Measurements from ENCODE around the gene FBXL17. TPM values are rescaled to one million over a fixed set of nuclear protein-coding genes. Genes with fewer than 3 reads are reported as not detected.
"Not testable (repeated sequence)": the region's sequence is repeated elsewhere in the genome, so short reads cannot be mapped to it uniquely, and the experiment has no call there.

FBXL17 gene
- total and polyA plus RNA-seq, 4 donors = 2.1 to 14.1 (median 6.3) TPM

DNA sequence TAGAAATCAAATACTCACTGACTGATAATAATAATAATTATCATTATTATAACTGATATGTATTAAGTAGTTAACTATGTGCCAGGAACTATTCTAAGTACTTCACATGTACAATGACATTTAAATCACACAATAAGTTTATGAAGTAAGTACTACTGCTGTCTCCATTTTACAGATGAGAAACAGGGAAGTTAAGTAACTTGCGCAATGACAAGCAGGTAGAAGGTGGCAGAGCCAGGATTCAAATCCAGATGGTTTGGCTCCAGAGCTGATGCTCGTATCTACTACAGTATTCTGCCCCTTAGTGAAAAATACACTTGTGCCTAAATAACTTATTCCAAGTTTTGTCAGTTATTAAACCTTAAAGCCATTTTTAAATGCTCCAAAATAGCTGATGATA lies 217.3 kb downstream of the FBXL17 start:
- 95% methylated on average over 2 of the region's 2 CpGs for WGBS
- TF ChIP-seq, protein P1, sequence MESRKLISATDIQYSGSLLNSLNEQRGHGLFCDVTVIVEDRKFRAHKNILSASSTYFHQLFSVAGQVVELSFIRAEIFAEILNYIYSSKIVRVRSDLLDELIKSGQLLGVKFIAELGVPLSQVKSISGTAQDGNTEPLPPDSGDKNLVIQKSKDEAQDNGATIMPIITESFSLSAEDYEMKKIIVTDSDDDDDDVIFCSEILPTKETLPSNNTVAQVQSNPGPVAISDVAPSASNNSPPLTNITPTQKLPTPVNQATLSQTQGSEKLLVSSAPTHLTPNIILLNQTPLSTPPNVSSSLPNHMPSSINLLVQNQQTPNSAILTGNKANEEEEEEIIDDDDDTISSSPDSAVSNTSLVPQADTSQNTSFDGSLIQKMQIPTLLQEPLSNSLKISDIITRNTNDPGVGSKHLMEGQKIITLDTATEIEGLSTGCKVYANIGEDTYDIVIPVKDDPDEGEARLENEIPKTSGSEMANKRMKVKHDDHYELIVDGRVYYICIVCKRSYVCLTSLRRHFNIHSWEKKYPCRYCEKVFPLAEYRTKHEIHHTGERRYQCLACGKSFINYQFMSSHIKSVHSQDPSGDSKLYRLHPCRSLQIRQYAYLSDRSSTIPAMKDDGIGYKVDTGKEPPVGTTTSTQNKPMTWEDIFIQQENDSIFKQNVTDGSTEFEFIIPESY (IDR thresholded peaks at IDR 0.05) = no peak
- TF ChIP-seq TAF1 (conservative IDR thresholded peaks at IDR 0.05) (no peak), RAD21 (IDR thresholded peaks at IDR 0.05) (no peak), HNF4A (conservative IDR thresholded peaks at IDR 0.05) (no peak), RXRA (IDR thresholded peaks at IDR 0.05) (no peak), FOXA1 (IDR thresholded peaks at IDR 0.05) (no peak), JUND (IDR thresholded peaks at IDR 0.05) (no peak), NR2F2 (IDR thresholded peaks at IDR 0.05) (no peak), FOXA2 (IDR thresholded peaks at IDR 0.05) (no peak), HNF4G (IDR thresholded peaks at IDR 0.05) (no peak), YY1 (IDR thresholded peaks at IDR 0.05) (no peak), EGR1 (IDR thresholded peaks at IDR 0.05; ENCODE audit: low read depth in 2 of 2) (no peak), GABPA (IDR thresholded peaks at IDR 0.05 in 1 of 2, conservative IDR thresholded peaks at IDR 0.05 in 1 of 2) (no peak), SP1 (IDR thresholded peaks at IDR 0.05) (no peak)
- TF ChIP-seq, protein P2, sequence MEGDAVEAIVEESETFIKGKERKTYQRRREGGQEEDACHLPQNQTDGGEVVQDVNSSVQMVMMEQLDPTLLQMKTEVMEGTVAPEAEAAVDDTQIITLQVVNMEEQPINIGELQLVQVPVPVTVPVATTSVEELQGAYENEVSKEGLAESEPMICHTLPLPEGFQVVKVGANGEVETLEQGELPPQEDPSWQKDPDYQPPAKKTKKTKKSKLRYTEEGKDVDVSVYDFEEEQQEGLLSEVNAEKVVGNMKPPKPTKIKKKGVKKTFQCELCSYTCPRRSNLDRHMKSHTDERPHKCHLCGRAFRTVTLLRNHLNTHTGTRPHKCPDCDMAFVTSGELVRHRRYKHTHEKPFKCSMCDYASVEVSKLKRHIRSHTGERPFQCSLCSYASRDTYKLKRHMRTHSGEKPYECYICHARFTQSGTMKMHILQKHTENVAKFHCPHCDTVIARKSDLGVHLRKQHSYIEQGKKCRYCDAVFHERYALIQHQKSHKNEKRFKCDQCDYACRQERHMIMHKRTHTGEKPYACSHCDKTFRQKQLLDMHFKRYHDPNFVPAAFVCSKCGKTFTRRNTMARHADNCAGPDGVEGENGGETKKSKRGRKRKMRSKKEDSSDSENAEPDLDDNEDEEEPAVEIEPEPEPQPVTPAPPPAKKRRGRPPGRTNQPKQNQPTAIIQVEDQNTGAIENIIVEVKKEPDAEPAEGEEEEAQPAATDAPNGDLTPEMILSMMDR (IDR thresholded peaks at IDR 0.05; ENCODE audit: low read depth, low read length, missing input control) = no peak
- TF ChIP-seq, protein P3, sequence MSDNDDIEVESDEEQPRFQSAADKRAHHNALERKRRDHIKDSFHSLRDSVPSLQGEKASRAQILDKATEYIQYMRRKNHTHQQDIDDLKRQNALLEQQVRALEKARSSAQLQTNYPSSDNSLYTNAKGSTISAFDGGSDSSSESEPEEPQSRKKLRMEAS (IDR thresholded peaks at IDR 0.05) = no peak

DNA sequence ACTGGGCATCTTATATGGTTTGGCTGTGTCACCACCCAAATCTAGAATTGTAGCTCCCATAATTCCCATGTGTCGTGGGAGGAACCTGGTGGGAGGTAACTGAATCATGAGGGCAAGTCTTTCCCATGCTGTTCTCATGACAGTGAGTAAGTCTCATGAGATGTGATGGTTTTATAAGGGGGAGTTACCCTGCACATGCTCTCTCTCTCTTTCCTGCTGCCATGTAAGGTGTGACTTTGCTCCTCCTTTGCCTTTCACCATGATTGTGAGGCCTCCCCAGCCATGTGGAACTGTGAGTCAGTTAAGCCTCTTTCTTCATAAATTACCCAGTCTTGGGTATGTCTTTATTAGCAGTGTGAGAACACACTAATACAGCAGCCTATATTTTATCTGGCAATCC lies 229.0 kb downstream of the FBXL17 start:
- DNase-seq (ENCODE audit: low spot score); H3K4me1 ChIP-seq (ENCODE audit: control insufficient read depth in 4 of 4, insufficient read depth in 4 of 4, low read length in 3 of 4); H3K9ac ChIP-seq (ENCODE audit: low read depth in 1 of 2, low read length in 2 of 2); H3K27me3 ChIP-seq (ENCODE audit: control insufficient read depth in 4 of 4, insufficient read depth in 4 of 4, low read length in 3 of 4); H3K9me3 ChIP-seq (ENCODE audit: control insufficient read depth in 4 of 4, low read length in 3 of 4); H3K36me3 ChIP-seq (ENCODE audit: control insufficient read depth in 4 of 4, insufficient read depth in 3 of 4, low read depth in 1 of 4, low read length in 3 of 4); H3K4me3 ChIP-seq (ENCODE audit: low read depth in 1 of 3, low read length in 3 of 3); H3K27ac ChIP-seq (ENCODE audit: low read depth in 1 of 2, low read length in 2 of 2): not testable (repeated sequence)
- WGBS = 96% methylated on average over 1 of the region's 1 CpG

More for the DNA sequence above, 217.3 kb downstream of the FBXL17 start:
- Histone ChIP-seq H3K4me3 (ENCODE audit: low read depth in 1 of 3, low read length in 3 of 3) (no peak overlapping the region), H3K27me3 (ENCODE audit: control insufficient read depth in 4 of 4, insufficient read depth in 4 of 4, low read length in 3 of 4) (no peaks in the 10 kb centered on the region), H3K9ac (ENCODE audit: low read depth in 1 of 2, low read length in 2 of 2) (no peak overlapping the region), H3K36me3 (ENCODE audit: control insufficient read depth in 4 of 4, insufficient read depth in 3 of 4, low read depth in 1 of 4, low read length in 3 of 4) (no peaks in the 10 kb centered on the region), H3K9me3 (ENCODE audit: control insufficient read depth in 4 of 4, low read length in 3 of 4) (no peaks in the 10 kb centered on the region), H3K4me1 (ENCODE audit: control insufficient read depth in 4 of 4, insufficient read depth in 4 of 4, low read length in 3 of 4) (peaks cover 0 to 3% (median 0%) of the 10 kb centered on the region in 4 donors), H3K27ac (ENCODE audit: low read depth in 1 of 2, low read length in 2 of 2) (no peak overlapping the region)
- DNase-seq (ENCODE audit: low spot score) = no peak

DNA sequence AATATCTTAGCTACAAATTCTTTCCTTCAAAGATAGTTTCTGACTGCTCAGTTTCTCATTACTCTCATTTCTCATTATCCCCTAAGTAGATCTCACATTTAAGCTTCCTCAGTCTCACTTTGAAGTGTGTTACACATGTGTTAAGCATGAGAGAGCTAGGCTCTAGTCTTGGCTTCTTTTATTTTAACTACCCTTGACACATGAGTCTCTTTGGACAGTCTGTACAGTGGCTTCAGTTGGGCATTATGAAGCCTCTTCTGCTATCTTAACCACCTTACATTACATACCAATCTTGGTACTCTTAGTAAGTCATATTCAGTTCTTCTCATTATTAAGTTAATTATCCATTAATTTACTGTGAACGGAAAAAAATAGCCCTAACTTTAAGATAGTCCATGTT lies 232.5 kb downstream of the FBXL17 start:
- 94% methylated on average over 1 of the region's 1 CpG for WGBS
- DNase-seq (ENCODE audit: low spot score) = no peak
- no peaks in the 10 kb centered on the region for H3K36me3 ChIP-seq (ENCODE audit: control insufficient read depth in 4 of 4, insufficient read depth in 3 of 4, low read depth in 1 of 4, low read length in 3 of 4)
- H3K9ac ChIP-seq (ENCODE audit: low read depth in 1 of 2, low read length in 2 of 2) = no peak overlapping the region
- no peaks in the 10 kb centered on the region for H3K4me1 ChIP-seq (ENCODE audit: control insufficient read depth in 4 of 4, insufficient read depth in 4 of 4, low read length in 3 of 4)
- H3K9me3 ChIP-seq (ENCODE audit: control insufficient read depth in 4 of 4, low read length in 3 of 4) = no peaks in the 10 kb centered on the region
- no peaks in the 10 kb centered on the region for H3K27me3 ChIP-seq (ENCODE audit: control insufficient read depth in 4 of 4, insufficient read depth in 4 of 4, low read length in 3 of 4)
- no peak overlapping the region for H3K4me3 ChIP-seq (ENCODE audit: low read depth in 1 of 3, low read length in 3 of 3)
- no peak overlapping the region for H3K27ac ChIP-seq (ENCODE audit: low read depth in 1 of 2, low read length in 2 of 2)
- no peak for TF ChIP-seq FOXA1 (IDR thresholded peaks at IDR 0.05)
- no peak for TF ChIP-seq HNF4A (conservative IDR thresholded peaks at IDR 0.05)
- TF ChIP-seq YY1 (IDR thresholded peaks at IDR 0.05) = no peak
- TF ChIP-seq NR2F2 (IDR thresholded peaks at IDR 0.05) = no peak
- no peak for TF ChIP-seq RXRA (IDR thresholded peaks at IDR 0.05)
- TF ChIP-seq, protein P2 (IDR thresholded peaks at IDR 0.05; ENCODE audit: low read depth, low read length, missing input control) = no peak
- no peak for TF ChIP-seq TAF1 (conservative IDR thresholded peaks at IDR 0.05)
- TF ChIP-seq HNF4G (IDR thresholded peaks at IDR 0.05) = no peak
- TF ChIP-seq, protein P4, sequence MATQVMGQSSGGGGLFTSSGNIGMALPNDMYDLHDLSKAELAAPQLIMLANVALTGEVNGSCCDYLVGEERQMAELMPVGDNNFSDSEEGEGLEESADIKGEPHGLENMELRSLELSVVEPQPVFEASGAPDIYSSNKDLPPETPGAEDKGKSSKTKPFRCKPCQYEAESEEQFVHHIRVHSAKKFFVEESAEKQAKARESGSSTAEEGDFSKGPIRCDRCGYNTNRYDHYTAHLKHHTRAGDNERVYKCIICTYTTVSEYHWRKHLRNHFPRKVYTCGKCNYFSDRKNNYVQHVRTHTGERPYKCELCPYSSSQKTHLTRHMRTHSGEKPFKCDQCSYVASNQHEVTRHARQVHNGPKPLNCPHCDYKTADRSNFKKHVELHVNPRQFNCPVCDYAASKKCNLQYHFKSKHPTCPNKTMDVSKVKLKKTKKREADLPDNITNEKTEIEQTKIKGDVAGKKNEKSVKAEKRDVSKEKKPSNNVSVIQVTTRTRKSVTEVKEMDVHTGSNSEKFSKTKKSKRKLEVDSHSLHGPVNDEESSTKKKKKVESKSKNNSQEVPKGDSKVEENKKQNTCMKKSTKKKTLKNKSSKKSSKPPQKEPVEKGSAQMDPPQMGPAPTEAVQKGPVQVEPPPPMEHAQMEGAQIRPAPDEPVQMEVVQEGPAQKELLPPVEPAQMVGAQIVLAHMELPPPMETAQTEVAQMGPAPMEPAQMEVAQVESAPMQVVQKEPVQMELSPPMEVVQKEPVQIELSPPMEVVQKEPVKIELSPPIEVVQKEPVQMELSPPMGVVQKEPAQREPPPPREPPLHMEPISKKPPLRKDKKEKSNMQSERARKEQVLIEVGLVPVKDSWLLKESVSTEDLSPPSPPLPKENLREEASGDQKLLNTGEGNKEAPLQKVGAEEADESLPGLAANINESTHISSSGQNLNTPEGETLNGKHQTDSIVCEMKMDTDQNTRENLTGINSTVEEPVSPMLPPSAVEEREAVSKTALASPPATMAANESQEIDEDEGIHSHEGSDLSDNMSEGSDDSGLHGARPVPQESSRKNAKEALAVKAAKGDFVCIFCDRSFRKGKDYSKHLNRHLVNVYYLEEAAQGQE (IDR thresholded peaks at IDR 0.05) = no peak
- TF ChIP-seq, protein P3 (IDR thresholded peaks at IDR 0.05) = no peak
- TF ChIP-seq, protein P5, sequence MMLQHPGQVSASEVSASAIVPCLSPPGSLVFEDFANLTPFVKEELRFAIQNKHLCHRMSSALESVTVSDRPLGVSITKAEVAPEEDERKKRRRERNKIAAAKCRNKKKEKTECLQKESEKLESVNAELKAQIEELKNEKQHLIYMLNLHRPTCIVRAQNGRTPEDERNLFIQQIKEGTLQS (IDR thresholded peaks at IDR 0.05) = no peak

Data from liver (tissue), 9 donors.